HG03520 (cell line): ENCODE measurements around the gene NAE1.
"Not testable (repeated sequence)": the region's sequence is repeated elsewhere in the genome, so short reads cannot be mapped to it uniquely, and the experiment has no call there.

ENCODE experiments used
- ATAC-seq: cut with Tn5 transposase; IDR thresholded peaks from one replicate; pipeline ENCODE4 v1.9.1; 2021; ENCODE audit warnings: mild to moderate bottlenecking, moderate library complexity; ENCODE audit not compliant: unreplicated experiment

Gene NAE1

DNA sequence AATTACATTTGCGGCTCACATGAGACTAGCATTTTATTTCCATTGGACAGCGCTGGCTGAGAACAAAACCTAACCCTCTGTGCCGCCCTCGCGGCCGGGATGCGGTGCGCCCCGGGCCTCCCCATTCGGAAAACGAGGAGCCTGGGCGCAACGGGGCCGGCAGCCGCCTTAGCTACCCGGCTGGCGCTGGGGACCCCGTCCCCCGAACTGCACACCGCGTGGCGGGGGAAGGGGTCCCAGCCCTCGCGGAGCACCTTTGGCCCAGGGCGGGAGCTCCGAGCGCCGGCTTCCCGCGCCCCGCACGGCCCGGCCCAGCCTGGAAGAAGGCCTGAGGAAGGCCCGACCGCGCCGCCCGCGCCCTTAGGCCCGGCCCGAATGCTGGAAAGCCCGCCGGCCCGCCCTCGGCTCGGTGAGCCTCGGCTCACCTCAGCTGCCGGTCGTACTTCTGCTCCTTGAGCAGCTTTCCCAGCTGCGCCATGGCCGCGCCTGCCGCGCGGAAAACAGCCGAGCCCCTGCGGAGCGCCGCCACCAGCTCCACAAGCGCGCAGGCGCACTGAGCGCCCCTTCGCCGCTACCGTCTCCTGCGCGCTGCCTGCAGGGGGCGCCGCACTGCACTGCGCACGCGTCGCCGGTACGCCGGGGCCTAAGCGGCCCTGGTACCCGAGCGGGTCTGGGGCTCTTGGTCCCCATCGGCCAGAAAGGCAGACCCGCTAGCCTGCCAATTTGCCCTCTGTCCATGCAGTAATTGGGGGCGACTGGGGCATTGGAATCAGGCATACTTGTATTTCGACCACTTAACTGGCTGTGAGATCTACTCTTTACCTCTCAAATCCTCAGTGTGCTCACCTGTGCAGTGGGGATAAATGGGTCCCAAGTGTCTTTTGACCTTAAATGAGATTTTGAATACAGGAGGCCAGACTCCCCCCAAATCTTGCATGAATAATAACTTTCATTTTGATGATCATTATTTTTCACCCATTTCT is at the start of gene NAE1:
TSS of gene NAE1 (minus strand) at position 555 of the 983 bp plus-strand sequence. CDS start at position 478, 77 bp downstream.
- peak; percentile 89 for ATAC-seq

DNA sequence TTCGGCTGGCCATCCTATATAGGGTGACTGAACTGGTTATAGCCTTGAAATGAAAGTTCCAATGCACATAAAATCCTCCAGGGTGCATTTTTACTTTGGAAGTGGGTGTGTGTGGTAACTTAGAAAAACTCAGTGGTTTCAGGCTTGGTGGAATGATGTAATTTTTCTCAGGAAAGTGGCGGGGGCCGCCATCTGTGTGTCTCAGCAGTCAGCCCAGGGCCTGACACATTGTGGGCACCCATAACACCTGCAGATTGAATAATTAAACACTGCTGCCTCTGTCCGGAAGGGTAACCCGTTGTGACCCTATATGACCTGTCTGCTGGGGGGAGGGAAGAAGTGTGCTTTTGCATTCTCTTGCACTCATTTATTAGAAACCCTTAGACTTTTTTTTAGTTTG is 47.3 kb upstream of the NAE1 start:
- no peak for ATAC-seq

DNA sequence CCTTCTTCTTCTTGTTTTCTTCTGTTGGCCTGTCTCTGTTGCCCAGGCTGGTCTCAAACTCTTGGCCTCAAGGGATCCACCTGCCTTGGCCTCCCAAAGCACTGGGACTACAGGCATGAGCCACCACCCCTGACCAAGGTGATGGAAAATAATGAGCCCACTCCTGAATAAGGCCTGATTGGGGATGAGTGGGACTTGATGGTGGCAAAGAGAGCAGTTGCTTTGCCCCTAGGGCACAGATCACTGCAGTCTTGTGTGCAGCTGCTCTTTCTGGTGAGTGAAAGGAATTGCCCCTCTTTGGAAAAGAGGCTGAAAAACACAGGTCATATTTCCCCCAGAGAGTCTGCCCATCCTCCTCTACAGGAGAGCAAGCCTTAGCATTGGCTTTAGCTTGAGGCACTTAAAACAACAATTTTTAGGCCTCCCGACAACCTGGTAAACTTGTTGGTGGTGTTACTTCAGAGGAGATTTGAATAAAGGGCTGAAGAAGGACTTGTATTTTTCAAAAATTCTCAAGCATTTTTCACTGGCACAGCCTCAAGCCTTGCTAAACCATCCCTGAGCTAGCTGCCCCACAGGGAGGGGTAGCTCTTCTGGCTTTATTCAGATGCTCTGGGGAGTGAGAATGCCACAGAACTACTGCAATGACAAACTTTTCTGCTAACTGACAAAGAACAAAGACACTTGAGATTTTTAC is 43.5 kb upstream of the NAE1 start:
- ATAC-seq = no peak

DNA sequence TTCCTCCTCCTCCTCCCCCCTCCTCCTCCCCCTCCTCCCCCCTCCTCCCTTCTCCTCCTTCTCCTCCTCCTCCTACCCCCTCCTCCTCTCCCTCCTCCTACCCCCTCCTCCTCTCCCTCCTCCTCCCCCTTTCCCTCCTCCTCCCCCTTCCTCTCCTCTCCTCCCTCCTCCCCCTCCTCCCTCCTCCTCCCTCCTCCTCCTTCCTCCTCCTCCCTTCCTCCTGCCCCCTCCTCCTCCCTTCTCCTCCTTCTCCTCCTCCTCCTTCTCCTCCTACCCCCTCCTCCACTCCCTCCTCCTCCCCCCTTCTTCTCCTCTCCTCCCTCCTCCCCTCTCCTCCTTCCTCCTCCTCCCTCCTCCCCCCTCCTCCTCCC is 42.9 kb upstream of the NAE1 start:
- ATAC-seq = no peak

DNA sequence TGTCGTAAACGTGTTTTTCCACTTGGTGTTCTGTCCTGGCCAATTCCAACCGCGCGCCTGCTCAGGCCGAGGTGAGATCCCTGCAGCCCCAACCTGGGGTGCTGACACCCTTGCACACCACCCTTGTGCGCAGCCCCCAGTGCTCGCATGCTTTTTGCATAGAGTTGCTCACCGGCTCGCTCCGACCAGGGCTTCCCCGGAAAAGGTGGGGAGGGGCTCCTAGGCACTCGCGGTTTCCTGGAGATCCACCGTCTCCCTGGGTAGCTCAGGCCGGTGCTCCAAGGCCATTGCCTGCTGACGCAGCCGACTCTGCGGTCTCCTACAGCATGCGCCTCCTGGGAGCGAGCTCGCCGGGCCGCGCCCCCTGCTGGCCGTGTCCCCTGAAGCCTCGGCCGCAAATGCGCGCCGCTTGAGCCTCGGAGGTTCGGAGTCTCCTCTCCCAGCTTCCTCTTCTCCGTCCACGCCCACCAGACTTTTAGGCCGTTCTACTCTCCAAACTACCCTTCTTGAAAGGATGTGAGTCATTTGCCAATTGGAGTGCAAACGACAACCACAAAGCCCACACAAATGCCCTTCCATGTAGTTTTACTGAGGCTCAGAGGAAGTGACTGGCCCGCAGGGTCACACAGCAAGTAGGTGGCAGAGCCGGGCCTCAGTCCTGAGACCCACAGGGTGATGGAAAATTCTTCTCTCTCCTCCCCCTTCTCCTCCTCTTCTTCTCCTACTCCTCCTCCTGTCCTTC is 42.3 kb upstream of the NAE1 start:
- ATAC-seq = peak; percentile 59

DNA sequence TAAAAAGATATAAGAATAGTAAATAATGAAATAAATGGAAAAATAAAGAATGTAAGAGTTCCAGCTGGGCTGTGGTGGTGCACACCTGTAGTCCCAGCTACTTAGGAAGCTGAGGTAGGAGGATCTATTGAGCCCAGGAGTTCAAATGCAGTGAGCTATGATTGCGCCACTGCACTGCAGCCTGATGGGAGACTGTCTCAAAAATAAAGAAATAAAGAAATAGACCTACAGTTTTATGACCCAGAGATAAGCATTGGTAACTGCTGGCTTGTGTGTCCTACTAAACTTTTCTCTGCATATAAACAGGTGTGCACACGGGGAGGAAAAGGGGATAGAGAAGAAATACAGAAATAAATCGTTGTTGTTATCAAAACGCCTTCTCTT is 41.8 kb upstream of the NAE1 start:
- no peak for ATAC-seq

DNA sequence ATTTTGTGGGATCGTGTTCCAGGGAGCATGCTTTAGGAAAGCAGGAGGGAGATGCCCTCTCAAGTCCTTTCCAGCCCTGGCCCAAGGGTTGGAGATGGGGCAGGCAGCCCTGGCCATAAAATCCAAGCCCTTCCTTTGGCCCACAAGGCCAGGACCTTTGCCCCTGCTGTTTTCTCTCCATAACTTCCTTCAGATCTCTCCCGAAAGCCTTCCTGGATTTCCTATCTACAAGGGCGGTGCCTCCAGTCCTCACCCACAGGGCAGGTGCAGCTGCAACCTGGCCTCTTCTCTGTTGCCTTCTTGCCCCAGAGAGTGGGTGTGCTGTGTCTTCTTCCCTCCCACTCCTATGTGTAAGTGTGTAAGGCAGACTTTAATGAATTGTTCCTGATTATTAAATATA is 41.1 kb upstream of the NAE1 start:
- no peak for ATAC-seq

DNA sequence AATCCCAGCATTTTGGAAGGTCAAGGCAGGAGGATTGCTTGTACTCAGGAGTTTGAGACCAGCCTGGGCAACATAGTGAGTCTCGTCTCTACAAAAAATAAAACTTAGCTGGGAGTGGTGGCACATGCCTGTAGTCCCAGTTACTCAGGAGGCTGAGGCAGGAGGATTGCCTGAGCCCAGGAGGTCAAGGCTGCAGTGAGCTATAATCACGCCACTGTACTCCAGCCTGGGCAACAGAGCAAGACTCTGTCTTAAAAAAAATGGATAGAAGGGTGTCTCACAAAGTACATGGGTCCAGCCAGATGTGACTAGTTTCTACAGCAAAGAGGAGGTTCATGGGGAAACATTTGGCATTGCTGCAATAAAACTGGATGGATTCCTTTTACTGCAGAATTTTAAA is 40.6 kb upstream of the NAE1 start:
- not testable (repeated sequence) for ATAC-seq

DNA sequence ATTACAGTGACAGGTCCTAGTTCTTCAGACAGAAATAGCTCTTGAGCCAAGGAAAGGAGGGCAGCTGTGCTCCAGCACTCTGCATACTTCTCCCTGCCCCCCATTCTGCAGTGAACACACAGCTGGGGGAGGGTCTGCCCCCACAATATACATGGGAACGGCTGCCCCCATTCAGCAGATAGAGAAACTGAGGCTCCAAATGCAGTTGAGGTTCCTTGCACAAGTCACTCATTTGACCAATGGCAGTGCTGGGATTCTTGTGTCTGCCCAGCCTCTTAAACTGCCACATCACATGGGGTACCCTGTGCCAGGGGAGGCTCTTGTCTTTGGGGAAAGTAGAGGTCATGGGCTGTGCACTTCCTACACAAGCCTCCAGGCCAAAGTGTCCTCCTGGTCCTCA is 38.6 kb upstream of the NAE1 start:
- ATAC-seq = no peak

DNA sequence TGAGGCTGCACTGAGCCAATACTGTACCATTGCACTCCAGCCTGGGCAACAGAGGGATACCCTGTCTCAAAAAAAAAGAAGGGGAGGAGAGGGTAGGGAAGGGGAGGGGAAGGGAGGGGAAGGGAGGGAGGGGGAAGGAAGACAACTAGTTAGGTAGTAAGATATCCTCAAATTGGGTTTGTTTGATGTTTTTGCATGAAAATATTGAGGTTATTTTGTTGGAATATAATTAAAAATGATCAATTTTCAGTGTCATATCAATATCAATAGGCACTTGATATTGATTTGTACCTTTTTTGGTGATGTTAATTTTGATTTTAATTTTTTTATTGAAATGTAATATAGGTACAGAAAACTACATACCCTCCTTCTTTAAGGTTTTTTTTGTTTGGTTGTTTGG is 32.9 kb upstream of the NAE1 start:
- ATAC-seq = no peak

DNA sequence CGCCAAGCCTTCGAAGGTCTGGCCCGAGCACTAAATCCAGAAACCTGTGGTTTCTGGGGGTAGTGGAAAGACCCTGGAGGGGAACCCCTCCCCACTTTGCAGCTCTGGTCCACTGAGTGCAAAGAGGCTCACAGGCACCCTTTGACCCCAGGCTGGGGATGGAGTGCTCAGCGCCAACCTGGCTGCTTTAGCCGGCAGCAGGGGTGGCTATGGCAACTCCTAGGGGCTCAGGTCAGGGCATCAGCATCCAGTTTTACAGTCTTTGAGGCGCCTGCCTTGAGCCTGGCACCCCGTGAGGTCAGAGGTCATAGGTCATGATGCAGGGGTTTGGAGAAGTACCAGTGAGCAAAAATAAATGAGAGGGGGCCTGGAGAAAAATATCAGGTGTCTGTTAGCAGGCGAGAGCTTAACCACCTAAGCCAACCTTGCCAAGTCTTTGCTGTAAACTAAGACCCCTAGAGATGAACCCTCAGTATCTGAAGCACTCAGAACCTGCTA is 31.3 kb upstream of the NAE1 start:
- ATAC-seq = no peak

DNA sequence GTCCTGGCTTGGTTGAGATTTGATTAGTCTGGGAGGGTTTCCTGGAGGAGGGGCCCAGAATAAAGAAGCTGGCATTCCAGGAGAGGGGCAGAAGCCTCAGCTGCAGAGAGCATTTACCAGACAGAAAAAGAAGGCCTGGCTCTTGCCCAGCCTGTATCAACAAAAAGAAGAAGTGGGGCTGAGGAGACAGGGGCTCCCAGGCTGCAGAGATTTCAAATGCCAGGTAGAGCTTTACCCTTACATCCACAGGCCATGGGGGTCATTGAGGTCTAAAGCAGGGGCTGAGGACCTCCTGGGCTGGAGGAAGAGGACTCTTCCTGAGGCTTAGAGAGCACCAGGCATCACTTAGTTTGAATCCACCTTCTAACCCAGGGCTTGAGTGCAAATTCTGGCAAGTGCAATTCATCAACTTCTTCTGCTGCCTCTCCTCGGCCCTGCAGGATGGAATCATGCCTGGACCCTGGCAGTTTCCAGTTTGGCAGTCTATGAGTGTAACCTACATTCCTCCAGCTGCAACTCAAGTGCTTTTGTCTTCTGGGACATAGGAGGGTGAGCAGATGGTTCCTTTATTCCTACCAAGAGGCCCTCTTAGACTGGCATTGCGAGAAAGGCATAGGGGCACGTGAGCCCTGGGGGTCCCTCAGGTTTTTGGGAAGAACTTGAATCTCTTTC is 28.8 kb upstream of the NAE1 start:
- no peak for ATAC-seq

DNA sequence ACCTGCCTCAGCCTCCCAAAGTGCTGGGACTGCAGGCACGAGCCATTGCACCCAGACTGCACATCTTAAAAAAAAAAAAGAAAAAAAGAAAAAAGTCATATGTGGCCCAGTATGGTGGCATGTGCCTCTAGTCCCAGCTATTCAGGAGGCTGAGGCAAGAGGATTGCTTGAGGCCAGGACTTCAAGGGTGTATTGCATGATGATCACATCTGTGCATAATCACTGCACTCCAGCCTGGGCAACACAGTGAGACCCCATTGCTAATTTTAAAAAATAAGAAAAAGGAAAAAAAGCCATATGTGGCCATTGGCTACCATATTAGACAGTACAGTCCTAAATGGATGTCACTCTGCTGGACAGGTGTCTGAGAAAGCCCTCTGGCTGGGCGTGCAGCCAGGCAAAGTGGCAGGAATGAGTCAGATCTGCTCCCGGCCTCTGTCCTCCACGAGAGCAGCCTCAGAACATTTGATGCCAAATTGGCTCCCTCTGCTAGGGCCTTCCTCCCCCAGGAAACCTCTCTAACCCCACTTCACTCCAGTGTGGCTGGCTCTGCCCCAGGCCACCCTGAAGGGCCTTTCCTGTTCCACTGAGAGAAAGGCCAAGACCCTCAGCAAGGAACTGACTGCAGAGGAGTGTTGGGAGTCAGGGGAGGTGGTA is 28.1 kb upstream of the NAE1 start:
- no peak for ATAC-seq

DNA sequence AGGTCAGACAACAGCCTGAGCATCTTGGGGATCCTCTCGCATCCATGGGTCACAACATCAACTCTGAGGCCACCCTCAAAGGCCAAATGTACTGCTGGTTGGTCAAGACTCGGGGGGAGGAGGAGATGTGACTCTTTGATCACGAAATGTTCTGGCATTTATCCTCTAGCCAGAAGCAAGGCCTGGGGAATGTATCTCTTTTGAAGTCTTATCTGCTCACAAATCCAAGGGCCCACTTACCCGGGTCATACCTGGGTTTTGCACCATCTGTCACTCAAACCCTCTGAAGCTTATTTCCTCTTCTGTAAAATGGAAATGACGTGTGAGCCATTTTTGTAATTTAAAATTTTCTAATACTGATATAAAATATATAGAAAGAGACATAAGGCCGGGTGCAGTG is 26.7 kb upstream of the NAE1 start:
- no peak for ATAC-seq

DNA sequence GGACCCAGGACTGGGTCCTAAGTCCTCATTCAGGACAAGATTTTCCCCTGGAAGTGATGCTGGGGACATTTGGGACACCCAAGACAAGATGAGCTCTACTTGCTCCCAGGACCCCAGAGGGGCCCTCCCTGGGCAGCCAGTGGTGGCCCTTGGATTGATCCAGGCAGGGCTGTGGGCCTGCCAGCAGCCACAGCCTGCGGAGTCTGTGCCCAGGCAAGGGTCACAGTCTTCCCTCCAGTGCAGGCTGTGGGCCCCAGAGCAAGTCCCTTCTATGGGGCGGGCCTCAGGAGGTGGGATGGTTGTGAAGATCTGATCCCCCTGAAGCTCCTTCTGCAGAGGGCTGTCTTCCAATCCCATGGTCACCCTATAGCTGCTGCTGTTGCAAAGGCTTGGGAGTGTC is 26.0 kb upstream of the NAE1 start:
- no peak for ATAC-seq

DNA sequence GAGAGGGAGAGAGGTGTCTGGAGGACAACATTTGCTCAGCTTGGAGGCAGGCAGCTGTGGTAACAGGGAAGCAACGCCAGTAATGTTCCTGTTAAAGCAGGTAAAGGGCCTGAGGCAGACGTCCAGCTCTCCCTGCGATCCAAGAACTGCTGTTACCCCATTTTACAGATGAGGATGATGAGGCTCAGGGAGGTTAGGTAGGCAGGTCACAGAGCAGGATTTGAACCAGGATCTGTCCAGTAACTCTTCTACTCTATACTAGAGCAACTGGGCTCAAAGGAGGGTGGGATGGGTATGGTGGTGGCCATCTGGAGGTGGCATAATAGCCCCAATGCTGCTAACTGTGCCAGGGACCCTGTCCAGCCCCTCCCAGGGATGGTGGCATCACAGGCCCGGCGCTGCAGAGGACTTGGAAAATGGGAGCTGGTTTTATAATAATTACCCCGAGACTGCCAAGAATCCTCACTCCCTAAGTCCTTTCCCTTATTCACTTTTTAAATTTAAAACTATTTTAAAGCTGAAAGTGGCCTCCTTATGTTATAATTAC is 25.5 kb upstream of the NAE1 start:
- no peak for ATAC-seq

DNA sequence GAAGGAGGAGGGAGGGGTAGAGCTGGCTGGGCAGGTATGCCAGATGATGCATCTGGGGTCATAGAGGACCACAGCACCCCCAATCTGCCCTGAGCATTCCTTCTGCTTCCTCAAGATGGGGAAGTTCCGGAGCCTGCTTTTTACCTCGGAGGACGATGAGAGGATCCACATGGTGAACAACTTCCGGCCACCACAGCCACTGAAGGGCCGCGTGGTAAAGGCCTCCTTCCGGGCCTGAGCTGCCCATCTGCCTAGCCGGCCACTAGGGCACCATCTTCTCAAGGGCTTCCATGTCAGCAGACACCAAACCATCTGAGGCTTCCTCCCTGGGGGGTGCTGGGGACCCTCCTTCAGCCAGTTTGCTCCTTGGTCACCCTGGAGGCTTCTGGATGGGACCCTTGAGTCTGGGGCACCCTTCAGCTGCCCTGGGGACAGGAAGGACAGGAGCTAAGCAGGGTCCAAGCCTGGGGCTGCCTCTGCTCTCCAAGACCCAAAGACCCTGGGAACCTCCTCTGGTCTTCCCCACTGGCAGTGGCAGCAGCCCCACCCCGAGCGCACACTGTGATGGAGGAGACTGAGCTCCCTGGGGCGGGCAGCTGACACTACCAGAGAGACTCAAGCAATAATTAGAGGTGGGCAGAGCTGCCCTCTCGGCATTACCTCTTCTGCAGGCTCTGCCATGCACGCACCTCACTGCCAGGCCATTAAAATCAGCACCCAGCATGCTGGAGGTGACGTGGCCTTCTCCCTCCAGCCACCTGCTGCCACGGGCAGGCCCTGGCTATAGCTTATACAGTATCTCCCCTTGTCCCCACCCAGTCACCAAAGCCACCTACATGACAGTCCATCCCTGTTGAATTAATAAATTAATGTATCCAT is 22.7 kb upstream of the NAE1 start:
- ATAC-seq = no peak

DNA sequence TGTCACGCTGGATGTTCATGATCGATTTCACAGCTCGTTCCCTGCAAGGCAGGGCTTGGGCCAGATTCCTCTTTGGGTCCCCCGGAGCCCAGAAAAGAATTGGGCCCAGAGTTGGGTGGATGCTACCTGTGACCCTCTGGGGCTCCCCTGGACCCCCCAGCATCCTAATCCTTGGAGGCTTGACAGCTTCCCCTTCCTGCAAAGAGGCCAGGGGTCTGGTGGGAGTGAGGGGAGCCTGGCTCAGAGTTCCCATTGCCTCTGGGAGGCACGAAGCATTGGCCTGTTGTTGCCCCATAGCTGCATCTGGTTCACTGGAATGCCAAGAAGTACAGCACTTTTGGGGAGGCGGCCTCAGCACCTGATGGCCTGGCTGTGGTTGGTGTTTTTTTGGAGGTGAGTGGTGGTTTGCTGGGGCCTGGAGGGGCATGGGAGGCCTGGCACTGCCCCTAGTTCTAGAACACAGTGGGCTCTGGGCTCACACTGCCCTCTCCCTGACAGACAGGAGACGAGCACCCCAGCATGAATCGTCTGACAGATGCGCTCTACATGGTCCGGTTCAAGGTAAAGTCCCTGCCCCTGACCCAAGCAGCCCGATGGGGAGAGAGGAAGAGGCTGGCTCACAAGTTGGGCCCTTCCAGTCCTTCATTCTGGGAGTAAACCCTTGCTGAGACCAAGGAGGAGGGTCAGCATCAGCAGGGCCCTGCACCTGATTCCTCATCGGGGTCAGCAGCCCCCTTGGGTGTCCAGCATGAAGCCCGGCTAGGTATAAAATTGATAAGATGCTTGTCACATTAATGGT is 20.6 kb upstream of the NAE1 start:
- ATAC-seq = no peak
